GM12892 (cell line): ENCODE results near the gene PRELID2.

Experiments used
- POLR2A ChIP-seq: IDR thresholded peaks from 2 replicates; pipeline ENCODE4 v1.6.1; 2011; ENCODE audit warnings: low read depth, low read length, control low read depth
- TAF1 ChIP-seq: IDR thresholded peaks from 2 replicates; pipeline ENCODE4 v1.6.1; 2011; ENCODE audit warnings: low read depth, mild to moderate bottlenecking, control low read depth, low read length, borderline replicate concordance

- no peak for TF ChIP-seq POLR2A
- TF ChIP-seq TAF1 = no peak
Measured at GRCh38 chr5:145792840-145793239, 42.3 kb downstream of the PRELID2 start.
